ENCODE results near the gene ZNF787. TPM values are rescaled to one million over a fixed set of nuclear protein-coding genes. Genes with fewer than 3 reads are reported as not detected.

ZNF787 gene
- total RNA-seq, 5 donors from 2014 or later (not counting 1 experiment from before 2014, with no cell fraction given), result 20.6 to 38.6 (median 34.9) TPM

DNA sequence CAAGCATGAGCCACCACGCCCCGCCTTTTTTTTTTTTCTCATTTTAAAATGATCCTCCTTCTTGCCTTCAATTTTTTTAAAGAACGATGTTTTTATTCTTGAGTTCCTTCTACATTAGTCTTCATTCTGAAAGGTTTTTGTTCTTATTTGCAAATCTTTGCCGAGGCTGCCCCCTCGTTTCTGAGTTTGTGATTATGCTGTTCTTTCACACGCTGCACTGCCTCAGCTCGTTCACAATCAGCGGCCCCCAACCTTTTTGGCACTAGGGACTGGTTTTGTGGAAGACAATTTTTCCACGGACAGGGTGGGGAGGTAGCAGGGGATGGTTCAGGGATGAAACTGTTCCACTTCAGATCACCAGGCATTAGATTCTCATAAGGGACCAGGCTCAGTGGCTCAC, 26.6 kb downstream of the ZNF787 start:
- CTCF ChIA-PET, result no interaction called here
- H3K27me3 Mint-ChIP-seq, result no peaks in the 10 kb centered on the region
- no peaks in the 10 kb centered on the region for H3K9me3 Mint-ChIP-seq
- whole genome bisulfite sequencing (ENCODE audit: insufficient coverage), result 100% methylated on average over 3 of the region's 9 CpGs
- Histone ChIP-seq H3K27ac (ENCODE audit: low read length) (no peak overlapping the region), H3K9me3 (no peaks in the 10 kb centered on the region), H3K27me3 (replicated peaks in 1 of 2; ENCODE audit: control insufficient read depth in 2 of 2, extremely low read depth in 1 of 2, insufficient read depth in 2 of 2, low read length in 1 of 2) (no peaks in the 10 kb centered on the region), H3K4me1 (ENCODE audit: control insufficient read depth in 1 of 2, extremely low read depth in 1 of 2, insufficient read depth in 2 of 2, low read length in 2 of 2) (peaks cover 0 to 4% of the 10 kb centered on the region in 2 experiments), H3K36me3 (ENCODE audit: control insufficient read depth in 2 of 2, extremely low read depth in 1 of 2, insufficient read depth in 1 of 2, low read length in 1 of 2) (peaks cover 17 to 23% of the 10 kb centered on the region in 2 donors), H3K4me3 (ENCODE audit: control insufficient read depth in 1 of 2, extremely low read depth in 1 of 2, low read length in 1 of 2) (no peak overlapping the region)
- H3K4me1 Mint-ChIP-seq, result peaks cover 6 to 19% (median 14%) of the 10 kb centered on the region in 3 donors
- H3K4me3 Mint-ChIP-seq, result no peak overlapping the region
- POLR2A ChIA-PET, result no interaction called here
- H3K27ac Mint-ChIP-seq, result no peak overlapping the region
- ATAC-seq (replicated peaks in 1 of 4) (no peak), DNase-seq (no peak)
- peaks cover 26% of the 10 kb centered on the region for H3K36me3 Mint-ChIP-seq

DNA sequence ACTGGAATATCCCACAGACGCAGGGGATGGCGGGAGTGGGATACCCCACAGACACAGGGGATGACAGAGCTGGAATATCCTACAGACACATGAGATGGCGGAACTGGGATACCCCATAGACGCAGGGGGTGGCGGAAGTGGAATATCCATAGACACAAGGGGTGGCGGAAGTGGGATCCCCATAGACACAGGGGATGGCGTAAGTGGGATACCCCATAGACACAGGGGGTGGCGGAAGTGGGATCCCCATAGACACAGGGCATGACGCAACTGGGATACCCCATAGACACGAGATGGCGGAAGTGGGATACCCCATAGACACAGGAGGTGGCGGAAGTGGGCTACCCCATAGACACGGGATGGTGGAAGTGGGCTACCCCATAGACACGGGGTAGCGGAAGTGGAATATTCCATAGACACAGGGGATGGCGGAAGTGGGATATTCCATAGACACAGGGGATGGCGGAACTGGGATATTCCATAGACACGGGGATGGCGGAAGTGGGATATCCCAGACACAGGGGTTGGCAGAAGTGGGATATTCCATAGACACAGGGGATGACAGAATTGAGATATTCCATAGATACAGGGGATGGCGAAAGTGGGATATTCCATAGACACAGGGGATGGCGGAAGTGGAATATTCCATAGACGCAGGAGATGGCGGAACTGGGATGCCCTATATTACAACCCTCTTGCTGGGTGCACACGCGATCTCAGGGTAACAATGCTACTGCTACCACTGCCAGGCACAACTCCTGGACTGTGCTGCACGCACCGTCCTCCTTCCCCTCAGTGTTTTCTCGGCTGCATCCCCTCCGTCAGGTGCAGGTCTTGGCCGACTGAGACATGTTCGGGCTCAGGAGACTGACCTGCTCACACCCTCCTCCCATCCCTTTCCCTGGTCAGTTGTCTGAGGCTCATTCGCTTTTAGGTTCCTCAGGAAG, 28.1 kb downstream of the ZNF787 start:
- peaks cover 32% of the 10 kb centered on the region for H3K36me3 Mint-ChIP-seq
- DNase-seq (no peak), ATAC-seq (replicated peaks in 1 of 4) (no peak)
- peaks cover 6 to 19% (median 14%) of the 10 kb centered on the region in 3 donors for H3K4me1 Mint-ChIP-seq
- no peak overlapping the region for H3K27ac ChIP-seq (ENCODE audit: low read length)
- H3K27ac Mint-ChIP-seq, result no peak overlapping the region
- H3K27me3 Mint-ChIP-seq, result no peaks in the 10 kb centered on the region
- no peak overlapping the region for H3K4me3 Mint-ChIP-seq
- 96% methylated on average over 25 of the region's 32 CpGs for WGBS (ENCODE audit: insufficient coverage)
- H3K36me3 ChIP-seq (ENCODE audit: control insufficient read depth in 2 of 2, extremely low read depth in 1 of 2, insufficient read depth in 1 of 2, low read length in 1 of 2), result peaks cover 13 to 24% of the 10 kb centered on the region in 2 donors
- ChIA-PET POLR2A (no interaction called here), CTCF (no interaction called here)
- H3K27me3 ChIP-seq (replicated peaks in 1 of 2; ENCODE audit: control insufficient read depth in 2 of 2, extremely low read depth in 1 of 2, insufficient read depth in 2 of 2, low read length in 1 of 2), result no peaks in the 10 kb centered on the region
- H3K4me1 ChIP-seq (ENCODE audit: control insufficient read depth in 1 of 2, extremely low read depth in 1 of 2, insufficient read depth in 2 of 2, low read length in 2 of 2), result peaks cover 0 to 4% of the 10 kb centered on the region in 2 experiments
- no peaks in the 10 kb centered on the region for H3K9me3 Mint-ChIP-seq
- no peaks in the 10 kb centered on the region for H3K9me3 ChIP-seq
- H3K4me3 ChIP-seq (ENCODE audit: control insufficient read depth in 1 of 2, extremely low read depth in 1 of 2, low read length in 1 of 2), result no peak overlapping the region

DNA sequence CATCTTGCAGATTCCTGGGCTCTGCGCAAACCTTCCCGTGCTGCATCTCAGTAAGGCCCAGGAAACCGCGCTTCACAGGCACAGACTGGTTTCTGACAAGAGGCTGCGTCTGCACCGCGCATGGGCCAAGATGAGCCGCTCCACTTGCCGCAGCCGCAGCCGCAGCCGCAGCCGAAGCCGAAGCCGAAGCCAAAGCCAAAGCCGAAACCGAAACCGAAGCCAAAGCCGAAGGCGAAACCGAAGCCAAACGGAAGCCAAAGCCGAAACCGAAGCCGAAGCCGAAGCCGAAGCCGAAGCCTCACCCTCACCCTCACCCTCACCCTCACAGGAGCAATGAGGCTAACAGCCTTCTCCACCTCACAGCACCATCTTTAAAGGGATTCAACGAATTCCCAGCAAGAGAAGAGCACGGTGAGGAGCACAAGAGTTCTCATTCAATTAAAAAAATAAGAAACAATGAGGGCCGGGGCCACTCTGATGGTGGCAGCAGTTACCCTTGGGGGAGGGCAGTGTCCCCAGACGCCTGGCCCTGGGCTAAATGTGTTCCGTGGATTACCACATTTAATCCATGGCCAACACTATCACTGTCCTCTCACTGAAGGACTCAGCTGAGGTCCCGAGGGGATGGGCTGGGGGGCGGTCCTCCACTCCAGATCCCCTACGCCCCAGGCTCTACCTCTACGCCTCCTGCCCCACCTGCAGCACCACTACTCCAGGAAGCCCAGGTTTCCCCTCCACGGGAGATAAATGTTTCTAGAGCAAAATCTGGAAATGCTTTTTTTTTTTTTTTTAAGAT, 29.1 kb downstream of the ZNF787 start:
- Histone ChIP-seq H3K4me3 (ENCODE audit: control insufficient read depth in 1 of 2, extremely low read depth in 1 of 2, low read length in 1 of 2) (no peak overlapping the region), H3K27me3 (replicated peaks in 1 of 2; ENCODE audit: control insufficient read depth in 2 of 2, extremely low read depth in 1 of 2, insufficient read depth in 2 of 2, low read length in 1 of 2) (no peaks in the 10 kb centered on the region), H3K4me1 (ENCODE audit: control insufficient read depth in 1 of 2, extremely low read depth in 1 of 2, insufficient read depth in 2 of 2, low read length in 2 of 2) (peaks cover 0 to 4% of the 10 kb centered on the region in 2 experiments), H3K9me3 (no peaks in the 10 kb centered on the region), H3K36me3 (ENCODE audit: control insufficient read depth in 2 of 2, extremely low read depth in 1 of 2, insufficient read depth in 1 of 2, low read length in 1 of 2) (peaks cover 9 to 24% of the 10 kb centered on the region in 2 donors), H3K27ac (ENCODE audit: low read length) (no peak overlapping the region)
- Mint-ChIP-seq H3K27ac (peak overlapping the region in 1 of 2 donors; percentile 6), H3K4me1 (peaks cover 6 to 19% (median 14%) of the 10 kb centered on the region in 3 donors), H3K4me3 (peak overlapping the region in 2 of 3 donors; percentile 9 to 21), H3K27me3 (no peaks in the 10 kb centered on the region), H3K9me3 (no peaks in the 10 kb centered on the region), H3K36me3 (peaks cover 32% of the 10 kb centered on the region)
- ATAC-seq (replicated peaks in 1 of 4) (peak in 1 of 4 experiments; percentile 29), DNase-seq (peak in 2 of 35 experiments; percentile 15 to 26)
- CTCF ChIA-PET, result no interaction called here
- POLR2A ChIA-PET, result no interaction called here
- WGBS (ENCODE audit: insufficient coverage), result 86% methylated on average over 33 of the region's 38 CpGs

DNA sequence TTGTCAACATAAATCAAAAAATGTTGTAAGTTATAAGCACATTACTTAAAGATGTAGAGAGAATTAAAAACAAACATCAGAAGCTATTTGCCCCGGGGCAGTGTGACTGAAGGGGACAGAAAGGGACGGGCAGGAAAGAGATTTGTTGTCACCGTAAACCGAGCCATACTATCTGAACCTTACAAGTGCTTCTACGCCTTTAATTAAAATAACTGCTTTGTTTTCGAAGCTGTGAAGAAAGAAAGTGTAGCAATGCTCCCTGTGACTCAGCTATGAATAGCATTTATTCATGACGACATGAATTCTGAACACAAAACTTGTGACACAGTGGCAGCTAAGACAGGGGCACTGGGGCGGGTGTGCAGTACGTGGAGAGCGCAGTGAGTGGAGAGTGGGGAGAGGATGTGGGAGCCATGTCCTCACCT, 30.0 kb downstream of the ZNF787 start:
- Mint-ChIP-seq H3K27me3 (no peaks in the 10 kb centered on the region), H3K36me3 (peaks cover 32% of the 10 kb centered on the region), H3K27ac (no peak overlapping the region), H3K9me3 (no peaks in the 10 kb centered on the region), H3K4me1 (peaks cover 6 to 19% (median 14%) of the 10 kb centered on the region in 3 donors), H3K4me3 (peak overlapping the region in 1 of 3 donors; percentile 21)
- H3K4me1 ChIP-seq (ENCODE audit: control insufficient read depth in 1 of 2, extremely low read depth in 1 of 2, insufficient read depth in 2 of 2, low read length in 2 of 2), result peaks cover 0 to 4% of the 10 kb centered on the region in 2 experiments
- 100% methylated on average over 6 of the region's 10 CpGs for WGBS (ENCODE audit: insufficient coverage)
- peaks cover 8 to 24% of the 10 kb centered on the region in 2 donors for H3K36me3 ChIP-seq (ENCODE audit: control insufficient read depth in 2 of 2, extremely low read depth in 1 of 2, insufficient read depth in 1 of 2, low read length in 1 of 2)
- H3K27ac ChIP-seq (ENCODE audit: low read length), result no peak overlapping the region
- ChIA-PET CTCF (no interaction called here), POLR2A (no interaction called here)
- ATAC-seq (replicated peaks in 1 of 4), result no peak
- no peaks in the 10 kb centered on the region for H3K9me3 ChIP-seq
- no peaks in the 10 kb centered on the region for H3K27me3 ChIP-seq (replicated peaks in 1 of 2; ENCODE audit: control insufficient read depth in 2 of 2, extremely low read depth in 1 of 2, insufficient read depth in 2 of 2, low read length in 1 of 2)
- DNase-seq, result no peak
- H3K4me3 ChIP-seq (ENCODE audit: control insufficient read depth in 1 of 2, extremely low read depth in 1 of 2, low read length in 1 of 2), result no peak overlapping the region

DNA sequence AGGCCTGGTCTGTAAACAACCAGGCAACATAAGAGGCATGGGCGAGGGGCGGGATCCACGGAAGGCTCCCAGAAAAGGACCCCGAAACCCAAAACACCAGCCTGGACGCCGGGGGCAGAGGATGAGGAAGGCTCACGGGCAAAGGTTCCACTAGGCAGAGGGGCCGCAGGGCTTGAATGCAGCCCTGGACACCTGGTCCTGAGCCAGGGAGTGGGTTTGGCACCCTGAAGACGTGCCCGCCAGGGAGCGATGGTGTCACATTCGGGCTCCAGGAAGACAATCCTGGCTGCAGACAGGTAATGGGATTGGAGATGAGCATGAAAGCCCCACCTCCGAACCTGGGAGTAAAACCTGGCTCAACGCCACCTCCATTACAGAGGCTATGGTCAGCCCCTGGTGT, 31.8 kb downstream of the ZNF787 start:
- H3K27me3 Mint-ChIP-seq, result no peaks in the 10 kb centered on the region
- no peaks in the 10 kb centered on the region for H3K9me3 Mint-ChIP-seq
- Histone ChIP-seq H3K27me3 (replicated peaks in 1 of 2; ENCODE audit: control insufficient read depth in 2 of 2, extremely low read depth in 1 of 2, insufficient read depth in 2 of 2, low read length in 1 of 2) (no peaks in the 10 kb centered on the region), H3K4me1 (ENCODE audit: control insufficient read depth in 1 of 2, extremely low read depth in 1 of 2, insufficient read depth in 2 of 2, low read length in 2 of 2) (peaks cover 0 to 4% of the 10 kb centered on the region in 2 experiments), H3K4me3 (ENCODE audit: control insufficient read depth in 1 of 2, extremely low read depth in 1 of 2, low read length in 1 of 2) (no peak overlapping the region), H3K9me3 (no peaks in the 10 kb centered on the region), H3K36me3 (ENCODE audit: control insufficient read depth in 2 of 2, extremely low read depth in 1 of 2, insufficient read depth in 1 of 2, low read length in 1 of 2) (peaks cover 6 to 19% of the 10 kb centered on the region in 2 donors), H3K27ac (ENCODE audit: low read length) (no peak overlapping the region)
- no peak for DNase-seq
- 98% methylated on average over 11 of the region's 14 CpGs for WGBS (ENCODE audit: insufficient coverage)
- H3K36me3 Mint-ChIP-seq, result peaks cover 21% of the 10 kb centered on the region
- no peak overlapping the region for H3K4me3 Mint-ChIP-seq
- peaks cover 6 to 19% (median 14%) of the 10 kb centered on the region in 3 donors for H3K4me1 Mint-ChIP-seq
- POLR2A ChIA-PET, result no interaction called here
- ATAC-seq (replicated peaks in 1 of 4), result no peak
- CTCF ChIA-PET, result interaction anchor here in 1 of 2 donors (0.5 kb wide), 1 partner anchor 260 kb away, joined by 3 read pairs; no protein-coding TSS in a partner anchor
- H3K27ac Mint-ChIP-seq, result no peak overlapping the region

DNA sequence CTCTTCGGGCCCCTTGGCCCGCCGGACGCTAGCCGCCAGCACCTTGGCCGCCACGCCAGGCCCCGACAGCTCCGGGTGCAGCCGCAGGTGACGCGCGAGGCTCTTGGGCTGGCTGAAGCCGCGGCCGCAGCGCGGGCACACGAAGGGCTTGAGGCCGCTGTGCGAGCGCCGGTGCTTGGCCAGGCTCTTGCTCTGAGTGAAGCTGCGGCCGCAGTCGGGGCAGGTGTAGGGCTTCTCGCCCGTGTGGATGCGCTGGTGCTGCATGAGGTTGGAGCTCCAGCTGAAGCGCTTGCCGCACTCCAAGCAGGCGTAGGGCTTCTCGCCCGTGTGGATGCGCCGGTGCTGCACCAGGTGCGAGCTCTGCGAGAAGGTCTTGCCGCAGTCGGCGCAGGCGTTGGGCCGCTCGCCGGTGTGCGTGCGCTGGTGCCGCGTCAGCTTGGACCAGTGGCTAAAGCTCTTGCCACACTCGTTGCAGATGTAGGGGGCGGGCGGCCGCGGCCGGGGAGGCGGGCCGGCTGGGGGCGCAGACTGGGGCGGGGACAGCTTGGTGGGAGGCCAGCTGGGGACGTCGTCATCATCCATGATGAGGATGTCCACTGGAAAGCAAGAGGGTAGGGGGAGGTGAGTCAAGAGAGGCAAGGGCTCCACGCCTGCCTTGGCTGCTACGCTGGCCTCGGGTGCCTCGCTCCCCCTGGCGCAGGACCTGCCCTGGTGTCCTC, 32.4 kb downstream of the ZNF787 start:
- no peak overlapping the region for H3K4me3 ChIP-seq (ENCODE audit: control insufficient read depth in 1 of 2, extremely low read depth in 1 of 2, low read length in 1 of 2)
- Mint-ChIP-seq H3K4me3 (no peak overlapping the region), H3K27ac (no peak overlapping the region), H3K9me3 (no peaks in the 10 kb centered on the region), H3K36me3 (peaks cover 20% of the 10 kb centered on the region), H3K4me1 (peaks cover 6 to 19% (median 14%) of the 10 kb centered on the region in 3 donors), H3K27me3 (no peaks in the 10 kb centered on the region)
- no peaks in the 10 kb centered on the region for H3K9me3 ChIP-seq
- peaks cover 6 to 19% of the 10 kb centered on the region in 2 donors for H3K36me3 ChIP-seq (ENCODE audit: control insufficient read depth in 2 of 2, extremely low read depth in 1 of 2, insufficient read depth in 1 of 2, low read length in 1 of 2)
- DNase-seq, result no peak
- ChIA-PET CTCF (interaction anchor here in 1 of 2 donors (0.6 kb wide), 1 partner anchor 81 kb away, joined by 5 read pairs; no protein-coding TSS in a partner anchor), POLR2A (no interaction called here)
- WGBS (ENCODE audit: insufficient coverage), result 98% methylated on average over 60 of the region's 66 CpGs
- H3K4me1 ChIP-seq (ENCODE audit: control insufficient read depth in 1 of 2, extremely low read depth in 1 of 2, insufficient read depth in 2 of 2, low read length in 2 of 2), result peaks cover 0 to 4% of the 10 kb centered on the region in 2 experiments
- H3K27ac ChIP-seq (ENCODE audit: low read length), result no peak overlapping the region
- ATAC-seq (replicated peaks in 1 of 4), result no peak
- no peaks in the 10 kb centered on the region for H3K27me3 ChIP-seq (replicated peaks in 1 of 2; ENCODE audit: control insufficient read depth in 2 of 2, extremely low read depth in 1 of 2, insufficient read depth in 2 of 2, low read length in 1 of 2)

Measured in T-cell (primary cell).